ENCODE data around the gene KRTAP12-3. TPM values are rescaled to one million over a fixed set of nuclear protein-coding genes. Genes with fewer than 3 reads are reported as not detected.
"Not testable (repeated sequence)": the region's sequence is repeated elsewhere in the genome, so short reads cannot be mapped to it uniquely, and the experiment has no call there.

KRTAP12-3 gene
- total RNA-seq, 1 donor from 2014 or later = not detected

GRCh38 chr21:44658541-44658910 lies 794 bp downstream of the KRTAP12-3 start:
- Mint-ChIP-seq H3K4me1 (ENCODE audit: low read depth) (no peaks in the 10 kb centered on the region), H3K36me3 (ENCODE audit: insufficient read depth) (no peaks in the 10 kb centered on the region), H3K9me3 (ENCODE audit: low read depth) (peaks cover 15% of the 10 kb centered on the region), H3K27ac (no peak overlapping the region), H3K27me3 (peaks cover 5% of the 10 kb centered on the region), H3K4me3 (ENCODE audit: low read depth) (no peak overlapping the region)
- no peak for DNase-seq (ENCODE audit: low spot score, unreplicated experiment)
- no peak for TF ChIP-seq CTCF (IDR thresholded peaks at IDR 0.05; ENCODE audit: unreplicated experiment)

GRCh38 chr21:44658913-44659595 lies 1.3 kb downstream of the KRTAP12-3 start:
- DNase-seq (ENCODE audit: low spot score, unreplicated experiment) = no peak
- Mint-ChIP-seq H3K36me3 (ENCODE audit: insufficient read depth) (no peaks in the 10 kb centered on the region), H3K27me3 (peaks cover 5% of the 10 kb centered on the region), H3K4me1 (ENCODE audit: low read depth) (no peaks in the 10 kb centered on the region), H3K4me3 (ENCODE audit: low read depth) (no peak overlapping the region), H3K27ac (no peak overlapping the region), H3K9me3 (ENCODE audit: low read depth) (peaks cover 15% of the 10 kb centered on the region)
- TF ChIP-seq CTCF (IDR thresholded peaks at IDR 0.05; ENCODE audit: unreplicated experiment) = no peak

GRCh38 chr21:44661567-44661966 lies 3.8 kb downstream of the KRTAP12-3 start:
- H3K4me1 Mint-ChIP-seq (ENCODE audit: low read depth); DNase-seq (ENCODE audit: low spot score, unreplicated experiment); H3K27ac Mint-ChIP-seq; H3K9me3 Mint-ChIP-seq (ENCODE audit: low read depth); H3K4me3 Mint-ChIP-seq (ENCODE audit: low read depth); H3K36me3 Mint-ChIP-seq (ENCODE audit: insufficient read depth); H3K27me3 Mint-ChIP-seq: not testable (repeated sequence)

GRCh38 chr21:44664691-44665090 lies 7.0 kb downstream of the KRTAP12-3 start:
- no peak overlapping the region for H3K4me3 Mint-ChIP-seq (ENCODE audit: low read depth)
- H3K9me3 Mint-ChIP-seq (ENCODE audit: low read depth) = peaks cover 9% of the 10 kb centered on the region
- H3K27me3 Mint-ChIP-seq = peaks cover 4% of the 10 kb centered on the region
- H3K4me1 Mint-ChIP-seq (ENCODE audit: low read depth) = no peaks in the 10 kb centered on the region
- TF ChIP-seq CTCF (IDR thresholded peaks at IDR 0.05; ENCODE audit: unreplicated experiment) = no peak
- H3K27ac Mint-ChIP-seq = no peak overlapping the region
- no peaks in the 10 kb centered on the region for H3K36me3 Mint-ChIP-seq (ENCODE audit: insufficient read depth)
- no peak for DNase-seq (ENCODE audit: low spot score, unreplicated experiment)

- H3K27me3 Mint-ChIP-seq = peaks cover 4% of the 10 kb centered on the region
- no peaks in the 10 kb centered on the region for H3K4me1 Mint-ChIP-seq (ENCODE audit: low read depth)
- no peak within 1 kb of the TSS for H3K4me3 Mint-ChIP-seq (ENCODE audit: low read depth)
- DNase-seq (ENCODE audit: low spot score, unreplicated experiment) = no peak
- no peak within 1 kb of the TSS for H3K27ac Mint-ChIP-seq
- no peaks in the 10 kb centered on the region for H3K36me3 Mint-ChIP-seq (ENCODE audit: insufficient read depth)
- no peak for TF ChIP-seq CTCF (IDR thresholded peaks at IDR 0.05; ENCODE audit: unreplicated experiment)
- H3K9me3 Mint-ChIP-seq (ENCODE audit: low read depth) = peaks cover 18% of the 10 kb centered on the region
Observed at GRCh38 chr21:44666401-44667320, 8.9 kb downstream of the KRTAP12-3 start, which contains the start of gene KRTAP12-2. Gene KRTAP12-2 (minus strand): TSS chr21:44666927. CDS start chr21:44666886, 41 bp downstream.
